ENCODE data around the gene MMADHC. TPM values are rescaled to one million over a fixed set of nuclear protein-coding genes. Genes with fewer than 3 reads are reported as not detected.
A peak's percentile ranks its signal among the peaks of the same experiment; 100 is the strongest.

Gene MMADHC
- total RNA-seq, 1 donor from 2014 or later: 132 TPM

DNA sequence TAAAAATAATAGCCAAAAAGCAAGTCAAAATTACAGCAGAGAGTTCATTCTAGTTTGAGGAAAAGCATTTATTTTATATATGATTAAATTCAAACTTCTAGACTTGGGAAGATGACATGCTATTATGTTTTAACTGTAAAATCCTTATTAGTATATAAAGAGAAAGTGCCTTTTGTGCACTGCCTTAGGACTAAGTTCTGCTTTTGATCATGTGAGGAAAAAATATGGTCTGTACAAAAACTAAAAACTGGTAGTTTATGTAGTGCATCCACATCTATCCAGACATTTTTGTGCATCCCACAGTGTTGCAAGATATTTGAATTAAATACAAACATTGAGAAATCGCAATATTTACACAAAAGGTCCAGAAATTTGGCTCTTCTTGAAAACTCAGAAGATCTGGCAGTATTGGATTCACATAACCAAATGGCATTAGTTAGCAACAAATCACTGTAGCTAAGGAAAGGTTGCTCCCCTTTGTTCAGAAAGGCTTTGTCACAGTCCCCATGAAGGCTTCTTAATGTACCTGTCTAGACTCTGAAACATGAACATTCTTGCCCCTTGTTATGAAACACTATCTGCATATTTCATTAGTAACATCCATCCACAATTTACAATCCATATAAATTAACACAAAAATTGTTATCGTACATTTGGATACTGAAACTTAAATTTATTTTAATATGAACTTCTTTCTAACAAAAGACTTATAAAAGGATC, 2.2 kb downstream of the MMADHC start:
- no peak for TF ChIP-seq CTCF (conservative IDR thresholded peaks at IDR 0.05; ENCODE audit: low read depth, low read length)
- peak overlapping the region; percentile 15 for H3K4me3 ChIP-seq (ENCODE audit: low read depth, low read length)
- no peak for DNase-seq (ENCODE audit: low read depth)

DNA sequence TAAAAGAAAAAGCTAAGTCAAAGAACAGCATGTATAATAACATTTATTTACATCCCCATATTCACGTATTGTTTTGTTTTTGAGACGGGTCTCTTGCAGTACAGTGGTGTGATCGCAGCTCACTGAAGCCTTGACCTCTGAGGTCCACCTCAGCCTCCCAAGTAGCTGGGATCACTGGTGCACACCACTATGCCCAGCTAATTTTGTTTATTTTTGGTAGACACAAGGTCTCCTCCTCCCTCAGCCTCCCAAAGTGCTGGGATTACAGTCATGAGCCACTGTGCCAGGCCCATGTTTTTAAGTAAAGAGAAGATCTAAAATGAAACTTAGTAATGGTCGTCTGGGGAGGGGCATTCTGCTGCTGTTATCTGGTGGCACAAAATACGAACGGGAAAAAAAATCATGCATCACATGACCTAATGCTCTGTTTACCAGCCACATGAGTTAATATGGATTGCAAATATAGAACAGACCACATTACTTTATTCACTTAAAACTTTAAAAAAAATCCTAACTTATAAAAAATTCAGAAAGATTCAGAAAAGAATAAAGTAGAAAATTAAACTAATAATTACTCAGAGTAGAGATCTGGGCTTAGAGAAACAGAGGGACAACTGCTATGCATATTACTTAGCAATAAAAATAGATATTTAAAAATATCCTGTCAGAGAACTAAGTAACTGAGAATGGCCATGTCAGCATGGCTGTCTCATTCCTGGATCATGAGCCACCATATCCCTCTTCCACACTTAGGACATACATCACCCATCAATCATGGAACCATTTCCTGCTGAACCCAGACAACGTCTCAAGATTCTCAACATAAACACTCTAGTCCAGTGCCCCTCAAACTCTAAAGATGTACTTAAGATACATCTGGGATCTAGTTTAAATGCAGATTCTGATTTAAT, 7.3 kb downstream of the MMADHC start:
- TF ChIP-seq CTCF (conservative IDR thresholded peaks at IDR 0.05; ENCODE audit: low read depth, low read length): no peak
- no peak overlapping the region for H3K4me3 ChIP-seq (ENCODE audit: low read depth, low read length)
- no peak for DNase-seq (ENCODE audit: low read depth)

- no peak for DNase-seq (ENCODE audit: low read depth)
- H3K4me3 ChIP-seq (ENCODE audit: low read depth, low read length): no peak overlapping the region
- TF ChIP-seq CTCF (conservative IDR thresholded peaks at IDR 0.05; ENCODE audit: low read depth, low read length): no peak
These were observed 10.3 kb downstream of the MMADHC start for GRCh38 chr2:149577269-149577668.

- H3K4me3 ChIP-seq (ENCODE audit: low read depth, low read length): no peak overlapping the region
- no peak for TF ChIP-seq CTCF (conservative IDR thresholded peaks at IDR 0.05; ENCODE audit: low read depth, low read length)
- no peak for DNase-seq (ENCODE audit: low read depth)
These were observed 11.8 kb downstream of the MMADHC start for GRCh38 chr2:149575752-149576151.

DNA sequence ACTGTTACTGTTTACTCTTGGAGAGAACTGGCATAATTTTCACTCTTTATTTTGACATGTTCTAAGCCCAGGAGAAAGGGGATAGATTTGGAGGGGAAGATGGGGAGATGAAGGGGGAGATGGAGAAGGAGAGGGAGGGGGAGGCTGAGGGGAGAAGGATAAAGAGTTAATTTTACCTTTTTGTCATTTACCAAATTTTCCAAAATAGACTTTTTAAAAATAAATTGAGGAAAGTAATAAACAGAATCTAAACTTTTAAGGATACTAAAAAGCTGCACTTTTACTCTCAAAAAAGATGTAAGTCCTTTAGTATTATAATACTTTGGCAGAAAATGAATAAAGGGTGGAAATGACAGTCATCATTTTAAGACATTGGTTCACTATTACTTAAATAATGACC, 12.3 kb downstream of the MMADHC start:
- no peak for DNase-seq (ENCODE audit: low read depth)
- no peak for TF ChIP-seq CTCF (conservative IDR thresholded peaks at IDR 0.05; ENCODE audit: low read depth, low read length)
- no peak overlapping the region for H3K4me3 ChIP-seq (ENCODE audit: low read depth, low read length)

- TF ChIP-seq CTCF (conservative IDR thresholded peaks at IDR 0.05; ENCODE audit: low read depth, low read length): peak; percentile 41
- no peak overlapping the region for H3K4me3 ChIP-seq (ENCODE audit: low read depth, low read length)
- DNase-seq (ENCODE audit: low read depth): no peak
These were observed 13.8 kb downstream of the MMADHC start for GRCh38 chr2:149573760-149574159.
